CD14-positive monocyte (primary cell): ENCODE results near the gene DGAT2. TPM values are rescaled to one million over a fixed set of nuclear protein-coding genes. Genes with fewer than 3 reads are reported as not detected.

Experiments used
- DNase-seq, 3 donors: peaks; one replicate each; pipeline ENCODE4 v3.0.0-alpha.2; 2011 to 2022
- H2AFZ ChIP-seq: 2 replicates; pipeline ENCODE4 v1.6.0; 2012; ENCODE audit warnings: mild to moderate bottlenecking, low read depth, low read length, inconsistent platforms; ENCODE audit not compliant: insufficient read depth, poor library complexity, severe bottlenecking
- H3K27ac ChIP-seq, 2 donors: 1 replicate in 1 of 2; 2 replicates in 1 of 2; pipeline ENCODE4 v1.5.1; 2012 to 2013; ENCODE audit warnings: low read length in 2 of 2, control low read depth in 1 of 2, inconsistent platforms in 1 of 2, low read depth in 1 of 2, mild to moderate bottlenecking in 1 of 2
- H3K27me3 ChIP-seq, 2 donors: one replicate each; pipeline versions ENCODE4 v1.6.0 to v1.6.1; 2011 to 2013; ENCODE audit warnings: low read length in 2 of 2; ENCODE audit not compliant: control insufficient read depth in 2 of 2, insufficient read depth in 2 of 2
- H3K36me3 ChIP-seq, 2 donors: replicated peaks in 1 of 2; 1 replicate in 1 of 2; 2 replicates in 1 of 2; pipeline versions ENCODE4 v1.5.1 to v1.6.1; 2012 to 2013; ENCODE audit warnings: low read length in 2 of 2, control low read depth in 1 of 2, inconsistent platforms in 1 of 2, mild to moderate bottlenecking in 1 of 2; ENCODE audit not compliant: insufficient read depth in 2 of 2, control insufficient read depth in 1 of 2
- H3K4me1 ChIP-seq, 2 donors: 1 replicate in 1 of 2; 2 replicates in 1 of 2; pipeline versions ENCODE4 v1.5.1 to v1.6.1; 2012 to 2013; ENCODE audit warnings: low read length in 2 of 2, control low read depth in 1 of 2, inconsistent platforms in 1 of 2, mild to moderate bottlenecking in 1 of 2, moderate library complexity in 1 of 2; ENCODE audit not compliant: insufficient read depth in 2 of 2, control insufficient read depth in 1 of 2
- H3K4me2 ChIP-seq: replicated peaks from 2 replicates; pipeline ENCODE3; 2012; ENCODE audit warnings: low read length, moderate library complexity, mild to moderate bottlenecking; ENCODE audit not compliant: poor library complexity, severe bottlenecking; ENCODE audit errors: extremely low read depth
- H3K4me3 ChIP-seq, 3 experiments: fragments of 200-600 bp in 1 of 3; sonication (generic) in 1 of 3; replicated peaks in 1 of 3; 1 replicate in 2 of 3; 2 replicates in 1 of 3; pipeline ENCODE4 v1.5.1; 2011 to 2013; ENCODE audit warnings: low read length in 3 of 3, mild to moderate bottlenecking in 3 of 3, control low read depth in 2 of 3, low read depth in 2 of 3, inconsistent platforms in 1 of 3, moderate library complexity in 1 of 3
- H3K79me2 ChIP-seq: 2 replicates; pipeline ENCODE4 v1.6.0; 2012; ENCODE audit warnings: mild to moderate bottlenecking, control low read depth, inconsistent platforms, low read length, moderate library complexity; ENCODE audit not compliant: insufficient read depth
- H3K9ac ChIP-seq: 2 replicates; pipeline ENCODE4 v1.6.0; 2017; ENCODE audit warnings: low read length, mild to moderate bottlenecking; ENCODE audit not compliant: insufficient read depth, poor library complexity, severe bottlenecking
- H3K9me3 ChIP-seq, 2 donors: replicated peaks in 1 of 2; 1 replicate in 1 of 2; 2 replicates in 1 of 2; pipeline versions ENCODE4 v1.5.1 to v1.6.1; 2012 to 2013; ENCODE audit warnings: low read length in 2 of 2, control low read depth in 1 of 2; ENCODE audit not compliant: control insufficient read depth in 1 of 2, insufficient read depth in 1 of 2
- H4K20me1 ChIP-seq: 2 replicates; pipeline ENCODE4 v1.6.0; 2012; ENCODE audit warnings: mild to moderate bottlenecking, low read length, control low read depth, moderate library complexity; ENCODE audit not compliant: insufficient read depth
- H3K27ac Mint-ChIP-seq, 7 donors: one replicate each; pipeline ENCODE4 v1.8.0; 2020; ENCODE audit warnings: mild to moderate bottlenecking in 7 of 7, mixed read lengths in 7 of 7, moderate library complexity in 6 of 7, inconsistent platforms in 2 of 7
- H3K27me3 Mint-ChIP-seq, 3 donors: one replicate each; pipeline ENCODE4 v1.8.0; 2021 to 2022; ENCODE audit warnings: low read depth in 3 of 3, mild to moderate bottlenecking in 3 of 3, mixed read lengths in 3 of 3, moderate library complexity in 3 of 3, inconsistent platforms in 1 of 3
- H3K36me3 Mint-ChIP-seq, 2 donors: one replicate each; pipeline ENCODE4 v1.8.0; 2020; ENCODE audit warnings: mixed read lengths in 2 of 2, inconsistent platforms in 1 of 2, mild to moderate bottlenecking in 1 of 2
- H3K4me1 Mint-ChIP-seq: one replicate; pipeline ENCODE4 v1.8.0; 2020; ENCODE audit warnings: mild to moderate bottlenecking, mixed read lengths
- H3K4me3 Mint-ChIP-seq, 2 donors: one replicate each; pipeline ENCODE4 v1.8.0; 2020; ENCODE audit warnings: mild to moderate bottlenecking in 2 of 2, mixed read lengths in 2 of 2, moderate library complexity in 1 of 2
- H3K9me3 Mint-ChIP-seq, 7 donors: one replicate each; pipeline ENCODE4 v1.8.0; 2020 to 2022; ENCODE audit warnings: mixed read lengths in 7 of 7, mild to moderate bottlenecking in 6 of 7, moderate library complexity in 6 of 7, inconsistent platforms in 2 of 7
- CTCF ChIP-seq: fragments of 200-600 bp; IDR thresholded peaks from one replicate; pipeline ENCODE4 v1.8.0; 2022; ENCODE audit warnings: antibody characterized with exemption, mild to moderate bottlenecking
- WGBS: methylation state at CpG from one replicate; pipeline ENCODE4 v1.1.5; 2013; ENCODE audit warnings: missing lambda C conversion rate; ENCODE audit not compliant: insufficient coverage; 5-methylcytosine and 5-hydroxymethylcytosine counted together
- intact Hi-C, 2 donors: fragments of 100-400 bp; cut with micrococcal nuclease; formaldehyde crosslinking; loops; one replicate each; pipeline versions ENCODE4 v1.15.0 to v1.15.1; 2023
- polyA minus RNA-seq: library from RNA; depleted of rRNA, polyadenylated mRNA; stranded (reverse); fragments of >200 nt; gene quantifications from 2 replicates; pipeline ENCODE4 v1.2.3, GENCODE V29; 2012
- polyA plus RNA-seq, 3 donors: library from polyadenylated mRNA; depleted of rRNA in 1 of 3; unstranded in 2 of 3; stranded (reverse) in 1 of 3; fragments of 300-500 nt in 2 of 3; fragments of >200 nt in 1 of 3; fragmentation: Illumina TruSeq in 2 of 3; gene quantifications; 1 replicate in 2 of 3; 2 replicates in 1 of 3; pipeline ENCODE4 v1.2.3, GENCODE V29; 2012 to 2021
- total RNA-seq, 12 experiments: library from RNA in 1 of 12; stranded (reverse) in 1 of 12; fragments of 120-200 nt in 1 of 12; gene quantifications; one replicate each; pipeline ENCODE4 v1.2.4 and lab custom pipeline; 2013 to 2026; ENCODE audit warnings: mixed read lengths in 6 of 12, inconsistent platforms in 1 of 12

The DGAT2 gene
- total RNA-seq (2013): 20.2 TPM
- polyA plus RNA-seq: 10 to 100 TPM in 2 of 3 donors, 1 to 10 TPM in 1; 7.0 to 18.4 (median 14.8) TPM
- 23.0 and 34.7 TPM in 2 replicates for polyA minus RNA-seq
- 23.2 to 47.6 (median 30.8) reads per million in 11 experiments for total RNA-seq (lab: John Stamatoyannopoulos, UW)

DNA sequence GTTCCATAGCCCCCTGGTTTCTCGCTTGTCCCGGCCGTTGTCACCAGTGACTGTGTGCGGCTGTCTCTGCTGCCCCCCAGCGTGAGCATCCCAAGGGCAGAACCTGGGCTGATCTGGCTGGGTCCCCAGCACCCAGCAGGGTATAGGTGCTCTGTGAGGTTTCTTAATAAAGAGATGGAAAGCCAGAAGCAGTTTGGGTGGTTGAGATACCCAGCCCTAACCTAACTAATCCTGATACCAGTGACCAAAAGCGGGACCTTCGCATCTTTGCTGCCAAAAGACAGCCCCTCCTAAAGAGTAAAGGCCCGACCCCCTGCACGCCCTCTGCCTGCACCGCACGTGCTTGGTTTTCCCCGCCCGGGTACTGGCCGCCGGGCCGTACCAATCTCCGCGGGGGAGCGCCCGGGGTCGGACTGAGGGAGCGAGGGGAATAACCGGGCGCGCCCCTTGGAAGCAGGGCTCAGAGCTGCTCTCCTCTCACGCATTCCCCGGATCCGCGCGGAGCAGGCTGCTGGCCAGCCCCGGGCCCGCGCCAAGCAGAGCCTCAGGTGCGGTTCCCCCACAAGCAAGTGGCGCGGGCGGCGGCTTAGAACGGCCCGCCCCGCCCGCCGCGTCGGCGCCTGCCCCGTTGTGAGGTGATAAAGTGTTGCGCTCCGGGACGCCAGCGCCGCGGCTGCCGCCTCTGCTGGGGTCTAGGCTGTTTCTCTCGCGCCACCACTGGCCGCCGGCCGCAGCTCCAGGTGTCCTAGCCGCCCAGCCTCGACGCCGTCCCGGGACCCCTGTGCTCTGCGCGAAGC is at the start of gene DGAT2:
TSS of gene DGAT2 (plus strand) at position 667 of the 797 bp plus-strand sequence. CDS start 214 bp downstream, outside the sequence.
- H3K27me3 ChIP-seq: no peaks in the 10 kb centered on the region
- H3K9ac ChIP-seq: peak within 1 kb of the TSS; percentile 91
- peak within 1 kb of the TSS; percentile 48 to 79 (median 62) for H3K4me3 ChIP-seq
- H4K20me1 ChIP-seq: no peaks in the 10 kb centered on the region
- peaks cover 85% of the 10 kb centered on the region for H3K4me1 Mint-ChIP-seq
- peak within 1 kb of the TSS; percentile 89 for H3K4me3 Mint-ChIP-seq
- H3K27ac ChIP-seq: peak within 1 kb of the TSS; percentile 42 to 89
- peaks cover 18% of the 10 kb centered on the region in 2 donors for H3K36me3 Mint-ChIP-seq
- peaks cover 0 to 1% (median 0%) of the 10 kb centered on the region in 7 donors for H3K9me3 Mint-ChIP-seq
- H3K4me2 ChIP-seq: peak within 1 kb of the TSS; percentile 82
- peaks cover 37% of the 10 kb centered on the region for H3K79me2 ChIP-seq
- H3K36me3 ChIP-seq: no peaks in the 10 kb centered on the region
- H3K27me3 Mint-ChIP-seq: peaks cover 7 to 15% (median 11%) of the 10 kb centered on the region in 3 donors
- H3K4me1 ChIP-seq: peaks cover 73 to 80% of the 10 kb centered on the region in 2 donors
- peak within 1 kb of the TSS; percentile 80 to 93 (median 89) for H3K27ac Mint-ChIP-seq
- H2AFZ ChIP-seq: peak within 1 kb of the TSS; percentile 84
- peak; percentile 66 to 80 (median 73) for DNase-seq
- WGBS: 2% methylated on average over 64 of the region's 66 CpGs
- TF ChIP-seq CTCF: no peak
- no peaks in the 10 kb centered on the region for H3K9me3 ChIP-seq
- intact Hi-C loops: no loop called here

- no peaks in the 10 kb centered on the region for H3K27me3 ChIP-seq
- Mint-ChIP-seq H3K27ac (peak overlapping the region in 1 of 7 donors; percentile 3), H3K4me1 (no peaks in the 10 kb centered on the region), H3K36me3 (no peaks in the 10 kb centered on the region), H3K27me3 (peaks cover 0 to 7% (median 6%) of the 10 kb centered on the region in 3 donors), H3K4me3 (no peak overlapping the region), H3K9me3 (no peaks in the 10 kb centered on the region)
- TF ChIP-seq CTCF: no peak
- DNase-seq: no peak
- H3K4me2 ChIP-seq: no peak overlapping the region
- H3K9ac ChIP-seq: no peak overlapping the region
- 97% methylated on average over 9 of the region's 14 CpGs for WGBS
- H3K79me2 ChIP-seq: no peaks in the 10 kb centered on the region
- no peaks in the 10 kb centered on the region for H3K9me3 ChIP-seq
- no peaks in the 10 kb centered on the region for H3K36me3 ChIP-seq
- no peak overlapping the region for H3K4me3 ChIP-seq
- no peak overlapping the region for H3K27ac ChIP-seq
- no peaks in the 10 kb centered on the region for H4K20me1 ChIP-seq
- H2AFZ ChIP-seq: no peak overlapping the region
- intact Hi-C loops: loop anchor here (5.0 to 10.0 kb wide), 3 partner anchors 43 to 148 kb away; no protein-coding TSS in a partner anchor
- H3K4me1 ChIP-seq: no peaks in the 10 kb centered on the region
These were observed 49.0 kb upstream of the DGAT2 start for GRCh38 chr11:75719340-75720239.
